NCI-H1417 (cell line): ENCODE data around the gene AKAP10.
A peak's percentile ranks its signal among the peaks of the same experiment; 100 is the strongest.
"Not testable (repeated sequence)": the region's sequence is repeated elsewhere in the genome, so short reads cannot be mapped to it uniquely, and the experiment has no call there.

Experiments
- DNase-seq, 3 experiments: peaks; one replicate each; lab custom pipeline; 2025; lab: John Stamatoyannopoulos, UW

The AKAP10 gene

DNA sequence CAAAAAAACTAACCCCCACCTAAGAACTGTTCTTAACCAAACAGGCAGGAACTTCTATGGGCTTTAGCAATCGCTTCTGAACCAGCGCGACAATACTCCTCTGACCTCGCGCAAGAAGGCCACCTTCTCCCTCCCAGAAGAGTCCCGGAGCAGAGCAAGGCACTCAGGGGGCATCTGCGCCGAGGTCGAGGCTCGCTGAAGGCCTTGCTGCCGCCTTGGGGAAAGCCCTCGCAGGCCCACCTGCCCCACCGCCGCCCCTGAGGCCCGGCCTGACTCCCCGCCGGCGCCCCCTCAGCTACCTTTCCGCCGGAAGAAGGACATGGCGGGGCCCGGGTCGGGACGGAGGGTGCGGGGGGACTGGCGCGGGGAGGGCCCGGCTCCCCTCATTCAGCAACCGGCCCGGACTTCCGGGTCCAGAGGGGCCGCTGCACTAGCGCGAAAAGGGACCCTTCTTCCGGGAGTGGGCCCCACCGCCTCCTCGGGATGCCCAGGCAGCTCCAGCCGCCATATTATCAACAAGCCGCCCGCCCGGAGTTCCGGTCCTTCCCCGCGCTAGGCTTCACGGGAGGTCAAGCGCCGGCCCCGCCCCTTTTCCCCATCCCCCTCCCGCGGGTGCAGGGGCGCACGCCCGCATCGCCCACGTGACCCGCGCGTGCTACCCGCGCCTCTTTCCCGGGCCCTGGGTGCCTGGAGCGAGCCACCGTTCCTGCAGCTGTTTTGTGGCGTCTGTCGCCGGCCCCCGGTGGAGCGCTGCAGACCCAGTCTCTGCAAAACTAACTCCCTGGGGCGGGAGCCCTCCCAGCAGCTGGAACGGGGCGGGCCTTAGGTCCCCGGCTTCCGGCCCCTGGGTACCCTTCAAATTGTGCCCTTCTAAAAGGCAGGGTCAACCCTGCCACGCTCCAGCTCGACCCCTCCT lies at the start of gene AKAP10:
TSS of gene AKAP10 (minus strand) at position 536 of the 916 bp plus-strand sequence. CDS start at position 387, 149 bp downstream.
- DNase-seq: peak; percentile 83 to 92 (median 86)

GRCh38 chr17:20026960-20027359 lies 49.3 kb upstream of the AKAP10 start:
- no peak for DNase-seq

GRCh38 chr17:20022701-20023100 lies 45.1 kb upstream of the AKAP10 start:
- no peak for DNase-seq

- not testable (repeated sequence) for DNase-seq
Observed at GRCh38 chr17:20016475-20016992, 38.9 kb upstream of the AKAP10 start.

DNA sequence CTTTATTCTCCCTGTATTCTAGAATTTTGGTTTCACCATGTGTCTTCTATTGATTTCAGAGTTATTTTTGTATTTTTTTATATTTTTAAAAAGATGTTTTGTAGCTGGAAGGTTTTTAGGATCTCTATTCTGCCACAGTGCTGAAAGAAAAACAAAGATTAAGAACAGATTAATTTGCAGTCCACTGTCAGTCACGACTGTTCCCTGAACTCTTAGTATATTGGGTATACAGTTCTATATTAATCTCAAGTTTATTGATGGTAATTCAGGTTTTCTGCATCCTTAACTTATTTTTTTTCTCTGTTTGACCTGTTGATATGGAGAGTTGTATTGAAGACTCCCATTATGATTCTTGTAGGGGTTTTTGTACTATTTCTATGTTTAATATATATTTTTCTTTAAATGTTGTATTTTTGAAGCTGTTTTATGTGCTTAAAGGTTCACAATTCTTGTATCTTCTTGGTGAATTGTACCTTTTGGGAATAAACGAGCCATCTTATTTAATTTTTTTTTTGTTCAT lies 34.4 kb upstream of the AKAP10 start:
- DNase-seq: no peak

- DNase-seq: no peak
Observed at GRCh38 chr17:20010936-20011335, 33.3 kb upstream of the AKAP10 start.

DNA sequence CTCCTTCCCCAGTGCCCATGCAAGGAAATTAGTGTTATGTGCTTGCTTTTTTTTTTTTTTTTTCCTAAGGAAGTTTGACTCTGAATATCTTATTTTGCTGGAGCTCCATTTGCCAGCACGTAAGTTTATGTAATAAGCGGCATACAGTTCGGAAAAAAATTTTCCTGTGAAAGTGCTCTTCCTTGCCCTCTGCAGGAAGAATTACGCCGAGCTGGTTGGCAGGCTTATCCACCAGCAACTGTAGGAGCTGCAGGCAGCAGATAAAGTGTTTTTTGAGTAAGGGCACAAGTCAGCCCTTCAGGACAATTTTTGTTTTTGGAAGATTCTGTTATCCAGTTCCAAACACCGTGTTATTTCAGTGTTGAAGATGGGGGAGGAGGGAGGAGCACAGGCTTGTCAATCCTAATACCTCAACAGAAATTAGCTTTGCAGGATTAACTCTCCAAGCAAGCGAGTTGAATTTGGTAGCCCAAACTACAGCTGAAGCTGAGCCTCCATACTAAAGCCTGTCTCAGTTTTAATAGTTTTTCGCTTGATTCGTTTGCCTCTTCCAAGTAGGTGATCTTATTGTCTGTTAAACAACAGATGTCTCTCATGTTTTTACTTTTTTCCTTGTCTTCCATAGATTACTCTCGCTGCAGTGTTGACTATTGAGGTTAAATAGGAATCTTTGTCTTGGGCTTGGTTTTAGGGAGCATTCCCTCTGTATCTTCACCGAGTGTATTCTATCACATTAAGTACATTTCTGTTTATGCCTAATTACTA lies 32.7 kb upstream of the AKAP10 start:
- DNase-seq: peak; percentile 43 to 69 (median 58)

- peak; percentile 79 to 84 (median 81) for DNase-seq
Observed at GRCh38 chr17:20009302-20010098, 31.9 kb upstream of the AKAP10 start, which contains the start of gene SPECC1. SPECC1 (plus strand) TSS chr17:20009359; CDS start chr17:20096652, 87,293 bp downstream.

DNA sequence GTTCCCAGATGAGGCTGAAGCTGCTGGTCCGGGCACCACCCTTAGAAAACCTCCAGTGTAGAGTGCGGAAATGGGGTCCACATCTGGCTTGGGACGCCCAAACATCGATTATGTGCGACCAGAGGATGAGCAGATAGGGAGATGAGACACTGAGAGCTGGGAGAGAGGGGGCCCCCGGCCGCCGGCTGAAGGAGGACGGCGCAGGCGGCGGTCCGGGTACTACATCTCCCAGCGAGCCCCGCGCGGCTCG lies 31.3 kb upstream of the AKAP10 start:
- no peak for DNase-seq

- DNase-seq: peak; percentile 13 to 73 (median 62)
Observed at GRCh38 chr17:20008242-20009051, 30.8 kb upstream of the AKAP10 start.

DNA sequence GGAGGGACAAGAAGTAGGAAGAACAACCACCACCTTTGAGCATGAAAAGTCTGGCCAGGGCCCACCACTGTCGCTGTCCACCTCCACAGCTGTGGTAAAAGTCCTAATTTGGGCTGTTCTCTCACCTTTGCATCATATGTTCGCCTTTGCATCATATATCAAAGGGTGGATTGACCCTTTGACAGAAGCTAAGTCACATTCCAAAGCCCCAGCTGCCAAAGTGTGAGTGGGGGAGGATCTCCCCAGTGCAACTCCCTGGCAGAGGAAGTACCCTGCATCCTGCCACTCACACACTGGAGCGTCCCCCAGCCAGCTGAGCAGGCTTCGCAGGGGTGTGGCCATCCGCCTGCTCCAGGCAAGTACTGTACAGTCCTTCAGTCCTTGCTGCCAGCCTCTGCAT lies 18.9 kb upstream of the AKAP10 start:
- DNase-seq: no peak

DNA sequence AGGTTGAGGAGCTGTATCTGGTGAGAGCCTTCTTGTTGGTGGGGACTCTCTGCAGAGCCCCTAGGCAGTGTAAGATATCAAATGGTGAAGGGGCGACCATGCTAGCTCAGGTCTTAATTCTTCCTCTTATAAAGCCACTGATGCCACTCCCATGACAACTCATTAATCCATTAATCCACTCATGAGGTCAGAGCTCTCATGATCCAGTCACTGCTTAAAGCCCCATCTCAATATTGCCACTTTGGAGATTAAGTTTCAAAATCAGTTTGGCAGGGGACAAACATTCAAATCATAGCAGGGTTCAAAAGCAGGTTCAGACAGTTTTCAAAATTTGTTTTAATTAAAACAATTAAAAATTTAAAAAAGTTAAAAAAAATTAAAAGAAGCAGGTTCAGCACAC lies 18.5 kb upstream of the AKAP10 start:
- DNase-seq: no peak

GRCh38 chr17:19992803-19993713 lies 15.4 kb upstream of the AKAP10 start:
- peak; percentile 78 to 91 (median 79) for DNase-seq

DNA sequence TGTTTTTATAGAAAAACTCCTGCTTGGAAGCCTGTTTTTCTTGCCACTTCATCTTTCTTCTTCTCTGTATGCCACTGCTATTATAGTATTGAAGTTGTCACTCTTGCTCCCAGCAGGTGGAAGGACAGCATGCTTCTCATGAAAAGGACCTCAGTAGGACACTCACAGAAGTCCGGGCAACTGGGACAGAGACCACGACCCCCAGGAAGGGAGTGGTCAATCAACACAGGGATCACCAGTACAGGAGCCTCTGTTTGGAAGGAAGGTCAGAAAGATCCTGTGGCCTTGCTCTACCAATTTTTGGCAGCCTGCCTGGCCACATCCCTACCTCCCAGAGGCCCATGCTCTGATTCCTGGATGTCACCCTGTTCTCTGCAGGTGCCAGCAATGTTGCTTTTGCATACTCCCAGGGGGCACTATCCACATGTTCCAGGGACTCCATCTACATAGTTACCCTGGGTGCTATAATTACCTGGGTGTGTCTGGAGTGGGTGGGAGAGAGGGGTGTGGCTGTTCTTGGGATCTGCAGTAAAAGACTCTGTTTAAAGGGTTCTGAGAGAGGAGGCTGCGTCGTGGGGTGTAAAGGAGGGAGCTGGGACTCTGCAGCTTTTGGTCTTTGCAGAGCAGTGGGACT lies 13.7 kb upstream of the AKAP10 start:
- DNase-seq: peak in 1 of 3 experiments; percentile 15

DNA sequence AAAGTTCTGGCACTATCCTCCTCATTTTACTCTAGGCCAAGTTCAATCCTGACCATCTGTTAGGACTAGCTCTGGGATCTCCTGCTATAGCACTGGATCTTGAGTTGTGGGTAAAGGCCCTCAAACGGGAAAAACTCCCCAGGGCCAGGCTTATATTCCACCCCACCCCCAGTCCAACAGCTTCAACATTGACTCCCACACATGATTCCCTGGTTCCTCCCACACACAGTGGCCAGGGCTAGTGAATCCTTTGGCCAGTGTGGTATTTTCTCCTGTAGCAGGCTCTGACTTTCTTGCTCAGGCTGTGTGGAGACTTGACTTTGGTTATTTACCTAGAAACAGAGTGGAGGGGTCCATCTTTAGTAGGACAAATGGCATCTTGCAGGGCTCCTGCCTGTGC lies 10.3 kb upstream of the AKAP10 start:
- DNase-seq: no peak

- DNase-seq: no peak
Observed at GRCh38 chr17:19986941-19987861, 9.6 kb upstream of the AKAP10 start.

DNA sequence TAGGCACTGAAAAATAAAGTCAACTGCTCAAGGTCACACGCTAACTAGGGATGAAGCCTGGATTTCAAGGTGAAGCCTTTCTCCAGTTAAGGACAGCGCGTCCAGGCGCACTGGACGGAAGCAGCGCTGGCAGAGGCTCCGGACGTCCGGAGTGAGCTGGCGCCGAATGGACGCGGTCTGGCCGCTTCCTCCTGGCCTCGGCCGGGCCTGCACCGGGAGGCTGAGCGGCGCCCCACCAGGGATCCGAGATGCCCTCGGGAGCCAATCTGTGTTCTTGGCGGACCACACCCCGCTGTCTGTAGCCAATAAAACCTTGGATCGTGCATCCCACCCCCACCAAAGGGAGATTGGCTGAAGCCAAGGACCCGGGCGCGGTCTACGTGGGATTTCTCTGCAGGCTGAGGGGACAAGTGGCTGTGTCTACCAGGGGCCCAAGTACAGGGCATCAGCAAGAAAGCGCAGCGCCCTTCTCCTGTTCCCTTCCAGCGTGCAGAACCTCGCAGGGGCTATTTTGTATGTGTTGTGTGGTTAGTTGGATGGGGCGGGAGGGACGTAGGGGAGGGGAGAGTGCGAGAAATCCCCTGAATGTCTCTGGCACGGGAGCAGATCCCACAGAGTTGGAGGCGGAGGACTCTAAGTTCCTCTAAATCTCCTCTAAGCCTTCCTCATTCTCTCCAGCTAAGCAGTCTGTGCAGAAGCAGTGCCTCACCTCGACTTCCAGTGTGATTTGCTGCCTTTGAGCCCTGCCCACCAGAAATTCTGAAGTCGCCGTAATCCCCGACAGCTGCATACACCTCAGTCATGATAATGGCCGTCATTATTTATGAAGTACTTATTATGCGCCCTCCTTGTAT lies 2.5 kb upstream of the AKAP10 start:
- DNase-seq: no peak
